GM12892 (cell line): Measurements from ENCODE around the gene DDX39B.

Experiments
- DNase-seq: peaks from one replicate; pipeline ENCODE4 v3.0.0; 2011; ENCODE audit not compliant: insufficient read length
- FAIRE-seq: peaks from 2 replicates; lab custom pipeline; 2011; peaks lifted over from hg19 to GRCh38; lab: Jason Lieb, UNC
- POLR2A ChIP-seq: IDR thresholded peaks from 2 replicates; pipeline ENCODE4 v1.6.1; 2011; ENCODE audit warnings: low read depth, low read length, control low read depth
- POLR2AphosphoS5 ChIP-seq: IDR thresholded peaks from 2 replicates; pipeline ENCODE4 v1.6.1; 2011; ENCODE audit warnings: low read depth, low read length, control low read depth
- TAF1 ChIP-seq: IDR thresholded peaks from 2 replicates; pipeline ENCODE4 v1.6.1; 2011; ENCODE audit warnings: low read depth, mild to moderate bottlenecking, control low read depth, low read length, borderline replicate concordance

Gene DDX39B

DNA sequence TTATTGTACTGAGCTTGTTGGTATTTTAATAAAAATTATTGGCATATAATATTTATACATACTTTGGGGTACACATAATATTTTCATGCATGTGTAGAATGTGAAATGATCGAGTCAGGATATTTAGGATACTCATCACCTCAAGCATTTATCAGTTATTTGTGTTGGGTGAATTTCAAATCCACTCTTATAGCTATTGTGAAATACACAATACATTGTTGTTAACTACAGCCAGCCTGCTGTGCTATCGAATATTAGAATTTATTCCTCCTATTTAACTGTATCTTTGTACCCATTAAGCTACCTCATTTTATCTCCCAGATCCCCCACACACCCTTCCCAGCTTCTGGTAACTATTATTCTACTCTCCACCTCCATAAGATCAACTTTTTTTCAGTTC, 58.4 kb downstream of the DDX39B start:
- DNase-seq (no peak), FAIRE-seq (no peak)
- TF ChIP-seq POLR2AphosphoS5: no peak
- TF ChIP-seq POLR2A: no peak
- no peak for TF ChIP-seq TAF1

DNA sequence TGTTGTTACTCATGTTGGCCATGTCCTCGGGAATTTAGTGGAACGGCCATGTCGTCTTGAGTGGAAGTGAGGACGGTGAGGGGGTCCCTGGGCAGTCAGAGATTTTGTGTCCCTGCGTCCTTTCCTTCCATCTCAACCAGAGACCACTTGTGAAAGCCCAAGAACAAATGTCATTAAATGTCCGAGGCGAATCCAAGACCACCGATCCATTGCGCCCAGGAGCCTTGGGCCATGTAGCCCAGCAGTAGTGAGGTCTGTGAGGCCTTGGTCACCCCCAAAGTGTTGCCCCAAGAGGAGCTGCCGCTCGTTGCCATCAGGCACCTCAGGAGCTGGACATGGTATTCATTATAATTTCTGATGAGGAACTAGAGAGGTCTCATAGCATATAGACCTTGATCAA, 61.2 kb downstream of the DDX39B start:
- TF ChIP-seq POLR2A (no peak), POLR2AphosphoS5 (no peak), TAF1 (no peak)
- DNase-seq: no peak
- no peak for FAIRE-seq
